Progenitor cell of endocrine pancreas (in vitro differentiated cells): ENCODE data around the gene NHLRC3. TPM values are rescaled to one million over a fixed set of nuclear protein-coding genes. Genes with fewer than 3 reads are reported as not detected.

Source experiments
- DNase-seq: peaks from one replicate; pipeline ENCODE4 v3.0.0; 2021; ENCODE audit warnings: low spot score; ENCODE audit not compliant: unreplicated experiment
- H3K27ac Mint-ChIP-seq: 2 replicates; pipeline ENCODE4 v1.8.0; 2021; ENCODE audit warnings: mild to moderate bottlenecking, moderate library complexity, mixed read lengths
- H3K27me3 Mint-ChIP-seq: 2 replicates; pipeline ENCODE4 v1.8.0; 2021; ENCODE audit warnings: mixed read lengths
- H3K36me3 Mint-ChIP-seq: 2 replicates; pipeline ENCODE4 v1.8.0; 2022; ENCODE audit warnings: mixed read lengths; ENCODE audit not compliant: insufficient read depth
- H3K4me1 Mint-ChIP-seq: 2 replicates; pipeline ENCODE4 v1.8.0; 2021; ENCODE audit warnings: low read depth, mixed read lengths
- H3K4me3 Mint-ChIP-seq: 2 replicates; pipeline ENCODE4 v1.8.0; 2021; ENCODE audit warnings: low read depth, mild to moderate bottlenecking, moderate library complexity, mixed read lengths
- H3K9me3 Mint-ChIP-seq: 2 replicates; pipeline ENCODE4 v1.8.0; 2021; ENCODE audit warnings: low read depth, mixed read lengths
- total RNA-seq: library from RNA; stranded (reverse); gene quantifications from 2 replicates; pipeline ENCODE4 v1.2.1, GENCODE V29; 2021
- TF ChIP-seq, protein P1 (sequence below): fragments of 200-600 bp; sonication (generic); IDR thresholded peaks from one replicate; pipeline ENCODE4 v1.5.0; 2021; ENCODE audit warnings: antibody characterized with exemption, mild to moderate bottlenecking; ENCODE audit not compliant: unreplicated experiment

NHLRC3 gene
- total RNA-seq, 1 donor from 2014 or later: 40.7 TPM

DNA sequence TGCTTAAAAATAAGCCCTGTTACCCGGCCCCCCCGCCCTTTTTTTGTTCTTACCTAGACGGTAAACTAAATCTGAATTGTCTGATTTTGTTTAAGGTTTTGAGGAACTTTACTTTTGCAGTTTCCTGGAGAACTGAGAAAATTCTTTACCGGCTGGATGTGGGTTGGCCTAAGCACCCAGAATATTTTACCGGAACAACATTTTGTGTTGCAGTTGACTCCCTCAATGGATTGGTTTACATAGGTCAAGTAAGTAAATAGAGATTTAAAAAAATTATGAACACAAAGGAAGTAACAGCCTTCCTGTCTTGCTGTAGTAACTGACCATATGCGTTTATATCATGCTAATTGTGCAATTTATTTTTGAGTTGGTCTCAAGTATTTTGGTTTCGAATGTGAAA is 785 bp downstream of the NHLRC3 start:
- TF ChIP-seq, protein P1, sequence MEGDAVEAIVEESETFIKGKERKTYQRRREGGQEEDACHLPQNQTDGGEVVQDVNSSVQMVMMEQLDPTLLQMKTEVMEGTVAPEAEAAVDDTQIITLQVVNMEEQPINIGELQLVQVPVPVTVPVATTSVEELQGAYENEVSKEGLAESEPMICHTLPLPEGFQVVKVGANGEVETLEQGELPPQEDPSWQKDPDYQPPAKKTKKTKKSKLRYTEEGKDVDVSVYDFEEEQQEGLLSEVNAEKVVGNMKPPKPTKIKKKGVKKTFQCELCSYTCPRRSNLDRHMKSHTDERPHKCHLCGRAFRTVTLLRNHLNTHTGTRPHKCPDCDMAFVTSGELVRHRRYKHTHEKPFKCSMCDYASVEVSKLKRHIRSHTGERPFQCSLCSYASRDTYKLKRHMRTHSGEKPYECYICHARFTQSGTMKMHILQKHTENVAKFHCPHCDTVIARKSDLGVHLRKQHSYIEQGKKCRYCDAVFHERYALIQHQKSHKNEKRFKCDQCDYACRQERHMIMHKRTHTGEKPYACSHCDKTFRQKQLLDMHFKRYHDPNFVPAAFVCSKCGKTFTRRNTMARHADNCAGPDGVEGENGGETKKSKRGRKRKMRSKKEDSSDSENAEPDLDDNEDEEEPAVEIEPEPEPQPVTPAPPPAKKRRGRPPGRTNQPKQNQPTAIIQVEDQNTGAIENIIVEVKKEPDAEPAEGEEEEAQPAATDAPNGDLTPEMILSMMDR: no peak
- peaks cover 30% of the 10 kb centered on the region for H3K4me1 Mint-ChIP-seq
- no peak for DNase-seq
- no peaks in the 10 kb centered on the region for H3K9me3 Mint-ChIP-seq
- H3K4me3 Mint-ChIP-seq: peak overlapping the region; percentile 97
- H3K27me3 Mint-ChIP-seq: no peaks in the 10 kb centered on the region
- H3K27ac Mint-ChIP-seq: peak overlapping the region; percentile 99
- H3K36me3 Mint-ChIP-seq: no peaks in the 10 kb centered on the region

DNA sequence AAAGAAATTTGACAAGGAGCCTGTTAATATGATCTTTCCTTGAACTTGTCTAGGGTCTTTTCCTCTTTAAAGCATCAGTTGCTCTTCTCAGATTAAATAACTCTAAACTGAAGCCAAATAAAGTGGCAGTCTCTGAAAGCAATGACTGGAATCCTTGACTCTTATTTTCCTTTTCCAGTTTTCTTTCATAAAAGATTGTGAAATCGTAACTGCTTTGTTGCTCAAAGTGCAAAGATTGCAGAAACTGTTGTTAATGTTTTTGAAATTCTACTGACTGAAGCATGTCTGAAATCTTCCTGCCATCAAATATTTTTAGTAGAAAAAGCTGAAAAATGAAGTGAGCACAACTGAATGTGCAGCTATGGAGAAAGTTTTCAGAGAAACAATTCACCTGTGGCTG is 1.9 kb downstream of the NHLRC3 start:
- TF ChIP-seq, protein P1: no peak
- H3K4me1 Mint-ChIP-seq: peaks cover 19% of the 10 kb centered on the region
- H3K27ac Mint-ChIP-seq: no peak overlapping the region
- peak overlapping the region; percentile 31 for H3K4me3 Mint-ChIP-seq
- DNase-seq: no peak
- no peaks in the 10 kb centered on the region for H3K9me3 Mint-ChIP-seq
- H3K36me3 Mint-ChIP-seq: no peaks in the 10 kb centered on the region
- no peaks in the 10 kb centered on the region for H3K27me3 Mint-ChIP-seq

DNA sequence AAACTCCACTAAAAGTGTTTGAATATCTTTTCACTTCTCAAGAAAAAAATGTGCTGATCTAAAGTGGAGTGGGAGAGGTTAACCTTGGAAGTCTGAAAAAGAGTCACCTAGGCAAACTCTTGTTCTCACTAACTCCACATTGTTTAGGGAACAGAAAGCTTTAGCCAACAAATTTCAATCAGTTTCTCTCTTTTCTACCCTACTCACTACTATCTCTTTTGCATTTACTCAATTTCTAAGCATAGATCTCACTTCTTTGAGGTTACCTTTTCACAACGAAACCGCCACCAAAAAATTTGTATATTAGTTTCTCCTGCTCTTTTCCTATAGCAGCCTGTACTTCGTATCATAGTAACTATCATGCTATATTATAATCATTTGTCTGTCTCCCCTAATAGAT is 6.3 kb downstream of the NHLRC3 start:
- TF ChIP-seq, protein P1: no peak
- Mint-ChIP-seq H3K9me3 (no peaks in the 10 kb centered on the region), H3K4me1 (peaks cover 13% of the 10 kb centered on the region)

DNA sequence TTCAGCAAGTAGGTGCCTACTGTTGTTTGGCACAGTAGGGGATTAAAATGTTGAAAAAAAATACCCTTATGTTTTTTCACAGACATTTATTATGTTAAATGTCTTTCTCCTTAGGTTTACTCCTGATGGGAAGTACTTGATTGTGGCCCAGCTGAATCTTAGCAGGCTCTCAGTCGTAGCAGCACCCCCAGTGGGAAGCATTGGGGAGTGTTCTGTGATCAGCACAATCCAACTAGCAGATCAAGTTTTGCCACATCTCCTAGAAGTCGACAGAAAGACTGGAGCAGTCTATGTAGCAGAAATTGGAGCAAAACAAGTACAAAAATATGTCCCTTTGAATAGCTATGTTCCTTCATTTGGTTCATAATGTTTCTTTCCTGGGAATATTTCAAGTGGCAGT is 9.3 kb downstream of the NHLRC3 start:
- no peaks in the 10 kb centered on the region for H3K27me3 Mint-ChIP-seq
- DNase-seq: no peak
- peaks cover 11% of the 10 kb centered on the region for H3K4me1 Mint-ChIP-seq
- H3K36me3 Mint-ChIP-seq: peaks cover 2% of the 10 kb centered on the region
- H3K9me3 Mint-ChIP-seq: no peaks in the 10 kb centered on the region
- TF ChIP-seq, protein P1: peak; percentile 43
- no peak overlapping the region for H3K4me3 Mint-ChIP-seq
- no peak overlapping the region for H3K27ac Mint-ChIP-seq

More for the DNA sequence above, 6.3 kb downstream of the NHLRC3 start:
- DNase-seq: no peak
- Mint-ChIP-seq H3K36me3 (peaks cover 2% of the 10 kb centered on the region), H3K4me3 (no peak overlapping the region), H3K27ac (no peak overlapping the region), H3K27me3 (no peaks in the 10 kb centered on the region)

DNA sequence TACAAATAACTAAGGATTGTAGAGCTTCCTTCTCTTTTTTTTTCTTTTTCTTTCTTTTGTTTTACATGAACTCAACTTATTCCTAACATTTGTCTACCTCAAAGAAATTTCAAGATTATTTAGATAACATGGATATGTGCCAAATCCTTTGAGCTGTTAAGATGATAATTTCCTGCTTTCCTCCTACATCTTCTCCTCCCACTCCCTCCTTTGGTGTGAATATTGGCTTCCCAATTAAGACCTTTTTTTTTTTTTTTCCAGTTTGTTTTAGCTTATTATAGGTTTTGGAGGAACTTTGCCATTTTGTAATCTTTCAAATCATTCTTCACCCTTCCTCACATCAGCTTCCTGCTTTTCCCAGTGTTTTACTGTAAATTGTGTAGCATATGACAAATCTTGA is 10.6 kb downstream of the NHLRC3 start:
- Mint-ChIP-seq H3K9me3 (no peaks in the 10 kb centered on the region), H3K27me3 (no peaks in the 10 kb centered on the region), H3K4me1 (peaks cover 11% of the 10 kb centered on the region), H3K27ac (no peak overlapping the region), H3K36me3 (peaks cover 2% of the 10 kb centered on the region), H3K4me3 (no peak overlapping the region)
- TF ChIP-seq, protein P1: no peak
- DNase-seq: no peak
